Stimulated activated CD4-positive, alpha-beta T cell treated with anti-CD3 and anti-CD28 coated beads, Interleukin-12 subunit alpha, Interleukin-12 subunit beta, amount 100 ng/mL, for 48 hours (primary cell): ENCODE measurements around the gene CCNC.
"Not testable (repeated sequence)": the region's sequence is repeated elsewhere in the genome, so short reads cannot be mapped to it uniquely, and the experiment has no call there.

Experiments used
- DNase-seq, 3 donors: peaks; one replicate each; pipeline ENCODE4 v3.0.0-alpha.2; 2020; ENCODE audit warnings: low read depth in 2 of 3, low spot score in 1 of 3

Gene CCNC

DNA sequence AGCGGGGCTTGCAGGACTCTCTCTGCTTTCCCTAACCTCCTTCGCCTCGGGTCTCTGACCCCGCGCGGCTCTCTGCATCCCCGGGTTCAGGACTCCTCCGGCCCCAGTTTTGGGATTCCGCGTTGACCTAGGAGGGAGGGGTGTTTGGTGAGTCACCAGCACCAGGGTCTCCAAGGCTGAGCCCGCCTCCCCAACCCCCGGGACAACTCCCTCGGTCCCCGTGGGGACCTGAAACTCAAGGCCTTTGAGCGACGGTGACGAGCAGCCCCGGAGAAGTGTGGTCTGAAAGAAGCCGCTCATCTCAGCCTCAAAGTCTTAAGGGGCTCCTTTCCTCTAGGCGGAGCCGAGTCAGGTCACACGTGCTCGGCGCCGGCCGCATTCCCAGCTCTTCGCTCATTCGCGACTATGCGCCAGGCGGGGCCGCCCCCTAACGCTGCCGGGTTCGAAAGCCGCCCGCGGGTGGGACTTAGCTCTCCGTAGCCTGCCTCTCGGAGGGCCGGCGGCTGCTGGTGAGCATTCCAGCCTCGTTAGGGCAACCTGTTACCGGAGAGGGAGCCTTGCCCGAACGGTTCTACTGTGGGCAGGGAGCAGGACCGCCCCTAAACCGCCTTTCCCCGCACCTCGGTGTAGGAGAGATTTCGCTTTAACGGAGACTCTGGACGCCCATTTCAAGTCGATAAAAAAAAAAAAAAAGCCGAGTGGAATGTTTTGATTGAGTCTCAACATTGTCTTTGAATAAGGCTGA is 35.1 kb upstream of the CCNC start:
- DNase-seq: no peak

DNA sequence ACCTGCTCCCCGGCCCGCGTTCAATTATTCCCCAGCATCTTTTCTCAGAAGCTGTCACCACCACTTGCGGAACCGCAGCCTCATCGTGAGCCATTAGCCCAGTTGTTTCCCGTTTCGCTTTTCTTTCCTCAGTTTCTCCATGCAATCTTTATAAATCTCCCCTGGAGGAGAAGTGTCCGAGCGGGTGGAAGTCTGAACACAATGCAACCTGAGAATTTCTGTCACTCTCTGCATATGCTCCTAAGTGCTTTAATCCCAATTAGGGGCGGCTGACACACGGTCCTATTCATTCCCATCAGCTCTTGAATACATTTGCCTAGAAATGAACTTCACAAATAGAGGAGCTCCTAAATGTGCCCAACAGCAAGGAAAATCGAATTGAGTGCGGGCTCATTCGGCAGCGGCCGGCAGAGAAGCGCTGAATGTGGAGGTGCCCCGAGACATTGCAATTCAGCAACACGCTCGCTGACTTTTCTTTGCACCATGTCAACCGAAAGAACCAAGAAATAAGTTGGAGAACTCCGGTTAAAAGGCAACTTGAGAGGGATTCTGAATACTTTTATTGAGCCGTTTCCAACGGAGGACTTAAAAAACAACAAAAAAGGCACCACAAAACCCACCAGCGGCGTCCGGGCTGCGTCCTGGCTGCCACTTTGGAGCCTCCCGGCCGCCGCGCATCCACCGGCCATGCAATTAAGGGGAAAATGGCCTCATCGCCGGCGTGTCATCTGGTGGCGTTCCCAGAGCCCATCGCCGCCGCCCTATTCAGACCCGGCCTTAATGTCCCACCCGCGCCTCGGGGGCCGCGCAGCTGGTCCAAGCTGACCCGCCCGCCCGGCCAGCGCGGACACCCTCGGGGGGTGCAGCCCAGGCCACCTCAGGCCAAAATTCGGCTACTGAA is 34.3 kb upstream of the CCNC start:
- DNase-seq: no peak

DNA sequence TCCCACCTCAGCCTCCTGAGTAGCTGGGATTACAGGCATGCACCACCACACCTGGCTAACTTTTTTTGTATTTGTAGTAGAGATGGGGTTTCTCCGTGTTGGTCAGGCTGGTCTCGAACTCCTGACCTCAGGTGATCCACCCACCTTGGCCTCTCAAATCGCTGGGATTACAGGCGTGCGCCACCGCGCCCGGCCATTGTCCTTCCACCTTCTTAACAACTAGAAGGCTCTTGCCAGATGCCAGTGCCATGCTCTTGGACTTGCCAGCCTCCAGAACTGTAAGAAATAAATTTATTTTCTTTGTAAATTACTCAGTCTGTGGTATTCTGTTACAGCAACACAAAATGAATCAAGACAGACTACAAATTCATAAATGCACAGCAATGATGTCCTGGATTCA is 26.2 kb upstream of the CCNC start:
- not testable (repeated sequence) for DNase-seq

DNA sequence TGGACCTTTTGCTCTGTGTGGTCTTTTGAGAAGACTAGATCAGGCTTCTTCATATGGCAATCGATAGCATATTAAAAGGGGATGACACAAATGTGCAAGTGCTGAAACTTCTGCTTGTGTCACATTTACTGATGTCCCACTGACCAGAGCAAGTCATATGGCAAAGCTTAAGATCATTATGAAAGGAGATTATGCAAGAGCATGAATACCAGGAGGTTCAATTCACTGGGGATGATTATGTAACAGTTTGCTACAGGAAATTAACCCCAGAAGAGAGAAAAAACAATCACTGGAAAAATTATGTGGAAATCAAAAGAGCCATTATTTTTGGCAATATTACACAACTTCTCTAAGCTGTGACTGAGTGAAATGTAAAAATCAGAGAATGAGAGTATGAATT is 24.4 kb upstream of the CCNC start:
- DNase-seq: no peak

DNA sequence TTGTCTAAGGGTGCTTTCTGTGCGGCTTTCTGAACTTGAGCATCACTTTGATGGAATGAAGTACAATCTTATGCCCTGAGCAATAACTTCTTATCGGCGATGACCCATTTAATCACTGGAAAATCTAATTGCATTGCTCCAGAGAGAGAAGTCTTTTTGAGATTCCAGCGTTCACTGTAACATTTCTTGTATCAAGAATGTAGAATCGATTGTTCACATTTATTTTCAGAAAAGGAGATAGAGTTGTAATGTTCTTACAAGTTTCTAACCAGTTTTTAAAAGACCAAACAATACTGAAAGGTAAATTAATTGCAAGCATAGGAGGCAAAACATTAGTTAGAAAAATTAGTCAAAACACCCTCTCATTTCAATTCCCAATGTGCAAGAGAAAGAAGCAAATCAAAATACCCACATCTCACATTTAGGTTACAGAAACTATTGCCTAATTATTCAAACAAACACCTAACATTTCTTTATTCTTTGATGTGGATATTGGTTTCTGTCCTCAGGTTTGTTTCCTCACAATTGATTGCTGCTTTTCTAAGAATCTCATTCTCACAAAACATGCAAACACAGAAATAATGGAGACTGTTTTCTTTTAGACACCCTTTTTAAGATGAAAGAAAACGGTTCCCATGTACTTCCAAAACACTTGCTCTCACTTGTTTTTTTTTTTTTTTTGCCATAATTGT is 23.4 kb upstream of the CCNC start:
- DNase-seq: no peak

DNA sequence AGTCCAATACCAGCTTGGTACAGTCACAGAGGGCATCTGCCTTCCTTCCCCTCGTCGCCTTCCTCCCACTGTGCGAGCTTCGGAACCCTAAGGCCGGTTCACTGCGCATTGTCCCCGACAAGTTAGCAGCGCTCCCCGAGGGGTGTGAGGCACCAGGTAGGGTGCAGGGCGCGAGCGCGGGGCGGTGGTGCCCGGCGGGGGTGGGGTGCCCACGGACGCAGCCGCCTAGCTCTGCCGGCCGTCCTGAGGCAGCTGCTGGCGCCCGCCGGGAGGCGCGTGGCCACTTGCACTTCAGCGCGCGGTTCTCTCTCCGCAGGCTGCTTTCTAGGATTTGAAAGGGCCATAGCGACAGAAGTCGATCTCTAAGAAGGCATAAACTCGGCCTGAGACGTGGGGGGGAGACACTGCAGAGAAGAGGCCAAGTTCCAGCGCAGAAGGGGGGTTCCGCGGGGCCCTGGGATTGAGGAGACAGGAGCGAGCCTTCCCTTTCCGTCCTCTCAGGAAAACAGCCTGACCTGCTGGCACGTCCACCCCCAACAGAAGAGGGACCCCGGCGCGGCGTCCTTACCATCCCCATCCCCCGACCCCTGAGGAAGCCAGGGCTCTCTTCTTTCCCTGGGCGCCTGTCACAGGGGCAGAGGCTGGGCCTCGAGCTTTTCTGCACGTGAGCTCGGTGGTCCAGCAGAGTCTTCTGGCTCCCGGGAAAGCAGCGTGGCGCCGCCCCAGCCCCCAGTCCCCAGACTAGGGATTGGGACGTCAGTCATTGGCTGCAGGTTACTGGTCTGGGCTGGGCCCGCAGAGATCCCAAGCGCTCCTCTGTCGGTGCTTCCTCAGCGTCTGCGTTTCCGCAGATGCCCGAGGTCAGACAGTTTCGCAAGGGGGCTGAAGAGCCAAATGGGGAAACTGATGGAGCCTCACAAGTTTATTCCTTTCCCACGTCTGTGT is 22.5 kb upstream of the CCNC start:
- DNase-seq: no peak

DNA sequence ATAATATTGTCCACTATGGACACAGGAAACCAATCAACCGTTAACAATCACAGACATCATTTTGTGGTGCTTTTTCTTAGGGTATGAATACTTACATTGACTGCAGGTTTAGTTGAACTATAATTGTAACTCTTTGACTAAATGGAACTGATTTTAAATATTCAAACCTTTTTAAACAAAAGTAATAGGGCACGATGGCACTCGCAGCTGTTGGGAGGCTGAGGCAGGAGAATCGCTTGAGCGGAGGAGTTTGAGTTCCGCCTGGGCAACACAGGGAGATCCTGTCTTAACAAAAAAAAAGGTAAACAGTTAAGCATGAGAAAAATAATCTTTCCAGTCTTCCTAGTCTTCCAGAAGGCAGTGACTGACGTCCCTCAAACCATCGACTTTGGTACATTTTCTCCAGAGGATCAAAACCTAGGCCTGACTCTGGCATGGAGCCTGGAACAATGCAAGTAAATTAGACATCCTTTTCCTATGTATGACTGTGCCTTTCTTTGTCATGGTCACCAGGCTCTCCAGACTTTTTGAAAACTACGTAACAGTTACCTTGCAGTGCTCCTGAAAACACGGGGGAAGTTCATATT is 21.5 kb upstream of the CCNC start:
- DNase-seq: no peak

DNA sequence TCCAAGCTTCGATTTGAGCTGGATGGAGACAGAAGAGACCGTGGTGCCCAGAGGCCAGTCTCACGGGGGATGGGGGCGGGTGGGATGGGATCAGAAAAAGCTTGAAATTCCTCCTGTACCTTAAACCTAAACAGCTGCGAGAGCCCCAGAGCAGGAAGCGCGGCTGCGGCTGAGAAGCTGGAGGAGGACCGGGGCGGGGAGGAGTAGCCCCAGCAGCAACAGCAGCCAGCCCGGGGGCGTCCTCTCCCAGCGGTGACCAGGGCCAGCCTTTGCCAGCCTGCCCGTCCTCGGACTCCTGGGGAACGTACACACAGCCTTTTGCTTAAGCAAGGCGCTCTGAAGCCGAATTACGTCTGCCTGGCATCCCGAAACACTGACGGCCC is 20.8 kb upstream of the CCNC start:
- no peak for DNase-seq

DNA sequence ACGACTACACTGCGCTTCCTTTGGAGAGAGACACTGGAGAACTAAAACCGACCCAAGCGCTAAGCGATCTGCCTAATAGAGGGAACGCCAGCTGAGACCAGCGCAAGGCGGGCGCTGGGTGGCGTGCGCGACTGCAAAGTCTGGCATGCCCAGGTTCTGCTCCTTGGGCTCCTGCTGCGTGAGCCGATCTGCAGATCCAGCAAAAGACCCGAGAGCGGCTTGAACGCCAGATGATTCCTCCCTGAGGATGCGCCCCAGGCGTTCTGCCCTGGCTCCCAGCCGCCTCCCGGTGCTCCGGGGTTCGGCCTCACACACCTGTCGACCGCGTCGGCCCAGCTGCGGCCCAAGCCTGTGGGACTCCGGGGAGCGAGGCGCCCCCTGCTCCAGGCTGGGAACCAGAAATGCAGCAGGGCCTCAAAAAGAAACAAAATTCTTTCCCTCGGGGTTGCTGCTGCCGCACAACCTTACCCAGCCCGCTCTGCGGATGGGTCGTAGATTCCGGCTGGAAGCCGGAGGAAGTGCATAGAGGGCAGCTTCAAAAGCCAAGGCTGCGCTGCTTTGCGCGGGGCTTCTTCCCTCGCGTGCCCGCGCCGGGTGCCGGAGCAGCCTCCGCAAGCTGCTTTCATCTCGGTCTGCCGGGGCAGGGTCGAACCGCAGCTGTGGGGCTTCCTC is 20.3 kb upstream of the CCNC start:
- peak; percentile 44 to 56 (median 51) for DNase-seq

DNA sequence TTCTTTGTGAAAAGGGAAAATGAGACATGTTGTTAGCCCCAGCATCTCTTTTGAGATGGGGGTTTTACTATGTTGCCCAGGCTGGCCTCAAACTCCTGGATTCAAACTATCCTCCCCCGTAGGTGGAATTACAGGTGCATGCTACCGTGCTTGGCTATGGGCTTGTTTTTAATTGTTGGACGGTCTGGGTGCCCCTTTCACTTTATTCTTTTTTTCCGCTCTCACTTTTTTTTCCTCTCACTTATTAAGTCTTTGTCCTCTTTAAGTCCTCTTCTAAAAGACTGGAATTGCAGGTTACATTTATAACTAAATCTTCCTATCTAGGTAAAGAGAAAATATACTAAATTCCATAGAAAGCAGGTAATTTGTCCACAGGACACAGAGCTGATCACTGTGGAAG is 19.3 kb upstream of the CCNC start:
- no peak for DNase-seq

DNA sequence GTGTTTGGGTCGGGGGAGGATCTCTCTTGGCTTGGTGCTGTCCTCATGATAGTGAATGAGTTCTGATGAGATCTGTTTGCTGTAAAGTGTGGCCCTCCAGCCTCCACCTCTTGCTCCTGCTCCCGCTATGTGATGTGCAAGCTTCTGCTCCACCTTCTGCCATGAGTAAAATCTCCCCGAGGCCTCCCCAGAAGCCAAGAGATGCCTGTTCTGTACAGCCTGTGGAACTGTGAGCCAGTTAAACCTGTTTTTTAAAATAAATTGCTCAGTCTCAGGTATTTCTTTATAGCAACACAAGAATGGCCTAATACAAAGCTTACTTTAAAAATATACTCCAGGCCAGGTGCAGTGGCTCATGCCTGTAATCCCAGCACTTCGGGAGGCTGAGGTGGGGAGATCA is 11.3 kb upstream of the CCNC start:
- DNase-seq: no peak

DNA sequence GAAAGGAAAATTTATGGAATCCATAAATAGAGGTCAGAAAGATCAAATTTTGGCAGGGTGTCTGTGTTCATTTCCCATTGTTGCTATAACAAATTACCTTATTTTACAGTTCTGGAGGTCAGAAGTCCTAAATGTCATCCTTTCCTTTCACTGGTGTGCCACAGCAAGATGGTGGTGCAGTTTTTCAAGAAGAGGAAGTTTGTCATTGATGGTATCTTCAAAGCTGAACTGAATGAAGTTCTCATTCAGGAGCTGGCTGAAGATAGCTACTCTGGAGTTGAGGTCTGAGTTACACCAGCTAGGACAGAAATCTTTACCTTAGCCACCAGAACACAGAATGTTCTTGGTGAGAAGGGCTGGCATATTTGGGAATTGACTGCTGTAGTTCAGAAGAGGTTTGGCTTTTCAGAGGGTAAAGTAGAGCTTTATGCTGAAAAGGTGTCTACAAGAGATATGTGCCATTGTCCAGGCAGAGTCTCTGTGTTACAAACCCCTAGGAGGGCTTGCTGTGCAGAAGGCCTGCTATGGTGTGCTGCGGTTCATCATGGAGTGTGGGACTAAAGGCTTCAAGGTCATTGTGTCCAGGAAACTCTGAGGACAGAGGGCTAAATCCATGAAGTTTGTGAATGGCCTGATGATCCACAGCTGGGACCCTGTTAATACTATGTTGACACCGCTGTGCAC is 7.2 kb upstream of the CCNC start:
- no peak for DNase-seq

DNA sequence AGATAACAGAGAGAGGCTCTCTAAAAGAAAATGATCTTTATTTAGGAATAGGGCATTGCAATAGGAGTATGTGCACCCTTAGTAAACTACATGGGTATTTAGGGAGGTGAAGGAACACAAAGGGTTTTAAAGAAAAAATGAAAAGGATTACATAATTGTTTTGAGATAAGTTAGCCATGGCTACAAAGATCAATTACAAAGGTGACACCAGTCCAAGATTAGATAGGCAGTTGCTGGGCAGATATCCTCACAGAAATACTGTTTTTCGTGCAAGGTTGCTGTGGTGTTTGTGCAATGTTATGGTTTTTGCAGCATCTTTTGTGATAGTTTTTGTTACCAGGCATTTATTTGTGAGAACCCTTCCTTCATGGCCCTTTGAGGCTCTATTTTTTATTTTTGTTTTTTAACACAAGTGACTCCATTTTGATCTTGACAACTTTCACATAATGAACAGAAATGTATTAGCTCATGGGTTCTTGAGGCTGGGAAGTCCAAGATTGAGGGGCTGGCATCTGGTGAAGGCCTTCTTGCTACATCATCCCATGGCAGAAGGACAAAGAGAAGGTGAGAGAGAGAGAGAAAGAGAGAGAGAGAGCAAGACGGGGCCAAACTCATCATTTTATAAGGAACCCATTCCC is 5.6 kb upstream of the CCNC start:
- no peak for DNase-seq

DNA sequence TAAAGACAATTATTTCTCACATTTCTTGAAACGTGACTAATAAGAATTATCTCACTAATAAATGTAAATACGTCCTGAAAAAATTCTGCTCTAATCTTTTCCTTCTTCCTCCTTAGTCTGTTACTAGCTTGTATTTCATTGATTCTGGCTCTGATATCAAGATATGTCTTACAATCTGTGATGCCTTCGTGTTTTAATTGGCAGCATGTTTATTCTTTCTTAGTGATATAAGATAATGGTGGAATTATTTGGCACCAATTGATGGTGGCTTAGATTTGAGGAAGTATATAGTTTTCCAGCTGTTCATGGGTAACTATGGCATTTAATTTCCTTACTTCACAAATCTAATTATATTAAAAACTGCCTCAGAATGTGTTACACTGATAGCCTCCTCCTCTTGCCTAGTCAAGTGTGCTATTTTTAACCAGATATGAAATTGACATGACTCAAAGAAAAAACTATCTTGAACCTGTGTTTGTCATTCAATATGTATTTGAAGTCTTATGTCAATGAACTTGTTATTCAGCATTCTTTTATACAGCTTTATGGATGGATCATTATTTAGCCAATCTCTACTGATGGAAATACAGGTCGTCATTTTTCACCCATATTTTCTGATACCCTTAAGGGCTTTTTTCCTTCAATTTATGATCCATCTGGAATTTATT is 5.3 kb downstream of the CCNC start:
- no peak for DNase-seq

DNA sequence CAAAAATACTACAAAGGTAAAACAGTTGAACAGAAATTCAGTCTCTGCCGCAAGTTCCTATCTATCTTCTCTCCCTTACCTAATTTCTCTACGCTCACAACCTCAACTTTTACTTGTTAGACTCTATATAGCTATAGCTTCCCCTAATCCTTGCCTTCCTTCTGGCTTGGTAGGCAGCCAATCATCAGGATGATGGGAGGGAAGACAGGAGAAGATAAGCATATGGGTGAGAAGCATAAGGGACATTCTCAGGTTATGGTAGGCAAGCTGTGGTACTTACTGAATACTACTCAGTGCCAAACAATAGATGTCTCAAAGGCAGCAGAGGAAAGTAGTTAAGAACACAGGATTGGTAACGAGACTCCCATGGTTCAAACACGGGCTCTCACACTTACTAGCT is 7.8 kb downstream of the CCNC start:
- DNase-seq: no peak

DNA sequence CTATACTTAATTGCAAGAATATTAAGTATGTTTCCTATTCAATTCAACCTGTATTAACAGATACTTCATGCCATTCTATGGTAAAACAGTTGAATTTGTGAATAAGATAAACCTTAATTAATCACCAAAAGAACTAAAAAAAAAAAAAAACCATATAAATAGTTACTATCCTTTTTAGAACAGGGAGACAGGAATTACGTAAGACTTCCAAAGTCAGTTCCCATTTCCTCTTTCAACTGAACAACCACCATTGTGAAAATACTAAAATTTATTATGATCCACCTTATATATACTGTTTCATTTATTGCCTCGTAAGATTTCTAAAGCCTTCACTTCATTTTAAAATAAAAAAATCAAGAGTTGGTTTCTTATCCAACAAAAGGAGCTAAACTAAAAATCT is 9.4 kb downstream of the CCNC start:
- no peak for DNase-seq

DNA sequence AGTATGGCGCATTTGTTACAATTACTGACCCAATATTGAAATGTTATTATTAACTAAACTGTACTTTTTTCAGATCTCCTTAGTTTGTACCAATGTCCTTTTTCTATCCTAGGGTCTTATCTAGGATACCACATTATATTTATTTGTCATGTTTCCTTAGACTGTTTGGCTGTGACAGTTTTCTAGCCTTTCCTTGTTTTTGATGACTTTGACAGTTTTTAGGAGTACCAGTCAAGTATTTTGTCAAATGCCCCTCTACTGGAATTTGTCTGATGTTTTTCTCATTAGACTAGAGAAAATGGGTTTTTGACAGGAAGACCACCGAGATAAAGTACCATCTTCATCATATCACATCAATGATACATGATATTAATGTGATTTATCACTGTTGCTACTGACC is 14.6 kb downstream of the CCNC start:
- DNase-seq: no peak

DNA sequence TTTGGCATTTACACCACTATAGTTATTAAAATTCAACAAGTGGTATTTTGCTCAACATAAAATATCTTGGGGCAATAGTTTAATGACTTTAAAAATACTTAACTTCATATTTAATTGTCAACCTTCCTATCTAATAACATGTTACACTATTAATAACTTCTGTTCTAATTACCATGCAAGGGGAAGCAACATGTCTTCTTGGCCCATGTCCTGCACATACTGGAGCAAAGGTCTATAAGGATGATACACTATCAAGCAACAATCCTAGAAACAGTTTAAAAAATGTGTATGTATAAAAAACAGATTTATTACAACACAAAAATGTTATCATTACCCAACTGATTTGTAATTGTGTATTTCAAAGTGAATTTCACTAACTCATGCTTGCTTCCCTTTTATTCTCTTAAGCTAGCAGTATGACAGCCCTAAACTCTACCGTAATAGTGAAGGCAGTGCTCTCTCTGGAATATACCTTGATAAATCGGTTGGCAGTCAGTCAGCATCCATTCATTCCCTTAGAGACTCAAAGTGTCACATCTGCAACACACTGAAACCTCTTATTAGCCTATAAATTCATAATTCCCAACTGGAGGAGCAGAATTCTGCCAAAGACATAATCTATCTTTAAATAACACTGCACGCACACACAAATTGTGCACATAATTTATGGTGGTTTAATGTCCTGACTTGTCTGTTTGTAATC is 18.3 kb downstream of the CCNC start:
- no peak for DNase-seq
